GM18519 (cell line): ENCODE results near the gene OBP2B.

ENCODE experiments used
- ATAC-seq: cut with Tn5 transposase; IDR thresholded peaks from one replicate; pipeline ENCODE4 v1.9.1; 2021; ENCODE audit warnings: mild to moderate bottlenecking, moderate library complexity; ENCODE audit not compliant: unreplicated experiment, low FRiP score

OBP2B gene

GRCh38 chr9:133202688-133203453 is 6.2 kb downstream of the OBP2B start:
- no peak for ATAC-seq

GRCh38 chr9:133202145-133202513 is 6.9 kb downstream of the OBP2B start:
- no peak for ATAC-seq

- ATAC-seq, result no peak
Measured at GRCh38 chr9:133201424-133202144, 7.5 kb downstream of the OBP2B start.

- no peak for ATAC-seq
Measured at GRCh38 chr9:133200631-133201030, 8.4 kb downstream of the OBP2B start.

- ATAC-seq, result no peak
Measured at GRCh38 chr9:133199648-133200321, 9.3 kb downstream of the OBP2B start.

- ATAC-seq, result no peak
Measured at GRCh38 chr9:133195029-133195428, 14.0 kb downstream of the OBP2B start.

GRCh38 chr9:133194597-133194996 is 14.5 kb downstream of the OBP2B start:
- ATAC-seq, result no peak

- no peak for ATAC-seq
Measured at GRCh38 chr9:133191989-133192388, 17.1 kb downstream of the OBP2B start.

- no peak for ATAC-seq
Measured at GRCh38 chr9:133189826-133190225, 19.2 kb downstream of the OBP2B start.

GRCh38 chr9:133188843-133189180 is 20.2 kb downstream of the OBP2B start:
- ATAC-seq, result no peak

GRCh38 chr9:133188006-133188842 is 20.8 kb downstream of the OBP2B start:
- no peak for ATAC-seq

- no peak for ATAC-seq
Measured at GRCh38 chr9:133187561-133188005, 21.5 kb downstream of the OBP2B start.

GRCh38 chr9:133186736-133187135 is 22.3 kb downstream of the OBP2B start:
- no peak for ATAC-seq

- no peak for ATAC-seq
Measured at GRCh38 chr9:133184971-133185370, 24.1 kb downstream of the OBP2B start.

GRCh38 chr9:133182151-133182550 is 26.9 kb downstream of the OBP2B start:
- ATAC-seq, result no peak

GRCh38 chr9:133181561-133181960 is 27.5 kb downstream of the OBP2B start:
- no peak for ATAC-seq

GRCh38 chr9:133180953-133181352 is 28.1 kb downstream of the OBP2B start:
- no peak for ATAC-seq

- no peak for ATAC-seq
Measured at GRCh38 chr9:133173056-133173455, 36.0 kb downstream of the OBP2B start.

- ATAC-seq, result no peak
Measured at GRCh38 chr9:133171161-133171961, 37.7 kb downstream of the OBP2B start.

GRCh38 chr9:133170716-133171115 is 38.3 kb downstream of the OBP2B start:
- no peak for ATAC-seq
